Measurements from ENCODE around the gene SLC45A3.

The SLC45A3 gene

GRCh38 chr1:205632669-205633169 is 47.6 kb downstream of the SLC45A3 start:
- TF ChIP-seq, protein P1, sequence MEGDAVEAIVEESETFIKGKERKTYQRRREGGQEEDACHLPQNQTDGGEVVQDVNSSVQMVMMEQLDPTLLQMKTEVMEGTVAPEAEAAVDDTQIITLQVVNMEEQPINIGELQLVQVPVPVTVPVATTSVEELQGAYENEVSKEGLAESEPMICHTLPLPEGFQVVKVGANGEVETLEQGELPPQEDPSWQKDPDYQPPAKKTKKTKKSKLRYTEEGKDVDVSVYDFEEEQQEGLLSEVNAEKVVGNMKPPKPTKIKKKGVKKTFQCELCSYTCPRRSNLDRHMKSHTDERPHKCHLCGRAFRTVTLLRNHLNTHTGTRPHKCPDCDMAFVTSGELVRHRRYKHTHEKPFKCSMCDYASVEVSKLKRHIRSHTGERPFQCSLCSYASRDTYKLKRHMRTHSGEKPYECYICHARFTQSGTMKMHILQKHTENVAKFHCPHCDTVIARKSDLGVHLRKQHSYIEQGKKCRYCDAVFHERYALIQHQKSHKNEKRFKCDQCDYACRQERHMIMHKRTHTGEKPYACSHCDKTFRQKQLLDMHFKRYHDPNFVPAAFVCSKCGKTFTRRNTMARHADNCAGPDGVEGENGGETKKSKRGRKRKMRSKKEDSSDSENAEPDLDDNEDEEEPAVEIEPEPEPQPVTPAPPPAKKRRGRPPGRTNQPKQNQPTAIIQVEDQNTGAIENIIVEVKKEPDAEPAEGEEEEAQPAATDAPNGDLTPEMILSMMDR (IDR thresholded peaks at IDR 0.05; ENCODE audit: borderline replicate concordance, control extremely low read depth, extremely low read depth, insufficient read depth, missing control alignments): no peak
- DNase-seq (ENCODE audit: low spot score): no peak
- in situ Hi-C loops (cut with MboI; ENCODE audit: low sequenced_read_pairs, unreplicated experiment): loop anchor here (5.0 kb wide), 1 partner anchor 45 kb away; no protein-coding TSS in a partner anchor

- in situ Hi-C loops (cut with MboI; ENCODE audit: low sequenced_read_pairs, unreplicated experiment): loop anchor here (5.0 kb wide), 1 partner anchor 45 kb away; no protein-coding TSS in a partner anchor
- TF ChIP-seq, protein P1 (IDR thresholded peaks at IDR 0.05; ENCODE audit: borderline replicate concordance, control extremely low read depth, extremely low read depth, insufficient read depth, missing control alignments): peak; percentile 83
- DNase-seq (ENCODE audit: low spot score): peak; percentile 98
Measured at GRCh38 chr1:205631768-205632668, 48.3 kb downstream of the SLC45A3 start, which contains the start of gene ELK4. ELK4 (minus strand) TSS chr1:205632011; CDS start chr1:205623882, 8,129 bp downstream.

DNA sequence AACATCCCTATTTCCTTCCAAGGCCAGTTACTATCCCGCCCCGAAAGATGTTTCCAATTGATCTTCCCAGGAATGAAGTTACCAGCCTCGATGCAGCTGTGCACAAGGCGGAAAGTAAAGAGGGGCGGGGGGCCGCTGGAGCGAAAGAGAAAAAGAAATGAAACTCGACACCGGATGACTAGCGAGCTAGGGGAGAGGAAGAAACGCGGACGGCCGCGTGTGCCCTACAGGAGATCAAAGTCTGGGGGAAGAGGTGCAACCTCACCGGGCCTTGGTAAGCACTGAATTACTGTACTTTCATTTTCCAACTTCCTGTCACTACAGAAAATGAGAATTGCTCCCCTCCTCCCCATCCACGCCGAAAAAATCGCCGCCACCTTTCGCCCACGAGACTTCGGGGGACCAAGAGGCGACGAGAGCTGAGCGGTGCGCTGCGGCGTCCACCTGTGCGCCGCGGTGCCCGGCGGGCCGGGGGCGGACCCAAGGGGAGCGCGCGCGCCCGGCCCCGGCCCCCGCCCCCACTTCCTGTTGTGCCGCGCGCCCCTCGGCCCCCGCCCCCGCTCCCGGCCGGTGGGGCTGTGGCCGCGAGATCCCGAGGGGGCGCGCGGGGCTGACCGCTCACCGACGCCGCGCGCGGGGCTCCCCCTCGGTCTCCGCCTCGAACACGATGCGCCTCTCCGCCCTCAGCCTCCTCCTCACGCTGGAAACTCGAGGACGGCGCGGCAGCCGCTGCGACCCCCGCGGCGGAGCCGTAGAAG is 49.1 kb downstream of the SLC45A3 start:
- in situ Hi-C loops (cut with MboI; ENCODE audit: low sequenced_read_pairs, unreplicated experiment): loop anchor here (5.0 kb wide), 1 partner anchor 44 kb away; no protein-coding TSS in a partner anchor
- TF ChIP-seq, protein P1 (IDR thresholded peaks at IDR 0.05; ENCODE audit: borderline replicate concordance, control extremely low read depth, extremely low read depth, insufficient read depth, missing control alignments): no peak
- peak; percentile 82 for DNase-seq (ENCODE audit: low spot score)

DNA sequence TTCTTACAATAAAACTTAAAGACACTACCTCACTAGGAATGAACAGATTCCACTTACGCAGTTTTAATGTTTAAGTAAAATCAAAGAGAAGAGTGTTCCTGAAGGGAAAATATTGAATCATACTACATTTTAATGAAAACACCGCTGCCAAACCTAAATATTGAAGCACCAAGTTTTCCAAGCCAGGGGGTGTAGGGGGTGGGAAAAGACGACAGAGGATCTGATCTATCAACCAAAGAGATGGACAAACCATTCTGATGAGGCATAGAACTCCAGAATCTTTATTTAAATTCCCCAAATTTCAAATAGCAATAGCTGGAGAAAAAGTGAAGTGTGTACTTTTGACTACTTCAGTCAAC is 49.7 kb downstream of the SLC45A3 start:
- in situ Hi-C loops (cut with MboI; ENCODE audit: low sequenced_read_pairs, unreplicated experiment): loop anchor here (5.0 kb wide), 1 partner anchor 43 kb away; no protein-coding TSS in a partner anchor
- DNase-seq (ENCODE audit: low spot score): no peak
- TF ChIP-seq, protein P1 (IDR thresholded peaks at IDR 0.05; ENCODE audit: borderline replicate concordance, control extremely low read depth, extremely low read depth, insufficient read depth, missing control alignments): no peak

GRCh38 chr1:205630241-205630640 is 50.1 kb downstream of the SLC45A3 start:
- in situ Hi-C loops (cut with MboI; ENCODE audit: low sequenced_read_pairs, unreplicated experiment): loop anchor here (5.0 kb wide), 1 partner anchor 43 kb away; no protein-coding TSS in a partner anchor
- DNase-seq (ENCODE audit: low spot score): no peak
- TF ChIP-seq, protein P1 (IDR thresholded peaks at IDR 0.05; ENCODE audit: borderline replicate concordance, control extremely low read depth, extremely low read depth, insufficient read depth, missing control alignments): no peak

GRCh38 chr1:205629751-205630150 is 50.6 kb downstream of the SLC45A3 start:
- in situ Hi-C loops (cut with MboI; ENCODE audit: low sequenced_read_pairs, unreplicated experiment): loop anchor here (5.0 kb wide), 1 partner anchor 42 kb away; no protein-coding TSS in a partner anchor
- TF ChIP-seq, protein P1 (IDR thresholded peaks at IDR 0.05; ENCODE audit: borderline replicate concordance, control extremely low read depth, extremely low read depth, insufficient read depth, missing control alignments): no peak
- no peak for DNase-seq (ENCODE audit: low spot score)

Data from GM13976 (cell line).